ENCODE data around the gene LEFTY2.

GRCh38 chr1:225889743-225890142 is 51.3 kb downstream of the LEFTY2 start:
- TF ChIP-seq CTCF (IDR thresholded peaks at IDR 0.05; ENCODE audit: insufficient read depth, low read length, poor library complexity, severe bottlenecking), result no peak
- no peak for TF ChIP-seq EZH2phosphoT487 (conservative IDR thresholded peaks at IDR 0.05; ENCODE audit: low read length)

All from SU-DHL-6 (cell line).